ENCODE data around the gene YIPF6. TPM values are rescaled to one million over a fixed set of nuclear protein-coding genes. Genes with fewer than 3 reads are reported as not detected.

YIPF6 gene
- 14.7 and 31.1 TPM in 2 replicates for polyA plus RNA-seq (2011; rRNA removed)
- polyA minus RNA-seq (2011; rRNA and poly(A)+ RNA removed) = 8.0 and 10.9 TPM in 2 replicates

GRCh38 chrX:68498508-68499379 lies at the start of gene YIPF6:
TSS of gene YIPF6 (plus strand) at chrX:68499051. CDS start at chrX:68499067, 16 bp downstream.
- H3K36me3 ChIP-seq (ENCODE audit: control insufficient read depth, insufficient read depth, low read length) = no peaks in the 10 kb centered on the region
- H3K4me3 ChIP-seq (ENCODE audit: low read depth, low read length) = peak within 1 kb of the TSS; percentile 80
- ChIA-PET POLR2A (no interaction called here), CTCF (interaction anchor here (0.5 kb wide), 1 partner anchor 1348 kb away, joined by 3 read pairs; no protein-coding TSS in a partner anchor)
- no peaks in the 10 kb centered on the region for H3K27me3 ChIP-seq (ENCODE audit: control insufficient read depth, insufficient read depth, low read length)
- no peak for DNase-seq (ENCODE audit: low read depth)
- TF ChIP-seq CTCF (IDR thresholded peaks at IDR 0.05; ENCODE audit: insufficient read depth, low read depth, low read length) = no peak

GRCh38 chrX:68451720-68452119 lies 47.1 kb upstream of the YIPF6 start:
- H3K36me3 ChIP-seq (ENCODE audit: control insufficient read depth, insufficient read depth, low read length) = no peaks in the 10 kb centered on the region
- no peak for DNase-seq (ENCODE audit: low read depth)
- no peak overlapping the region for H3K4me3 ChIP-seq (ENCODE audit: low read depth, low read length)
- ChIA-PET CTCF (no interaction called here), POLR2A (no interaction called here)
- no peaks in the 10 kb centered on the region for H3K27me3 ChIP-seq (ENCODE audit: control insufficient read depth, insufficient read depth, low read length)
- no peak for TF ChIP-seq CTCF (IDR thresholded peaks at IDR 0.05; ENCODE audit: insufficient read depth, low read depth, low read length)

GRCh38 chrX:68454476-68455150 lies 44.2 kb upstream of the YIPF6 start:
- H3K4me3 ChIP-seq (ENCODE audit: low read depth, low read length) = no peak overlapping the region
- DNase-seq (ENCODE audit: low read depth) = no peak
- no peaks in the 10 kb centered on the region for H3K27me3 ChIP-seq (ENCODE audit: control insufficient read depth, insufficient read depth, low read length)
- POLR2A ChIA-PET = no interaction called here
- no peaks in the 10 kb centered on the region for H3K36me3 ChIP-seq (ENCODE audit: control insufficient read depth, insufficient read depth, low read length)
- CTCF ChIA-PET = no interaction called here
- no peak for TF ChIP-seq CTCF (IDR thresholded peaks at IDR 0.05; ENCODE audit: insufficient read depth, low read depth, low read length)

- Histone ChIP-seq H3K36me3 (ENCODE audit: control insufficient read depth, insufficient read depth, low read length) (no peaks in the 10 kb centered on the region), H3K27me3 (ENCODE audit: control insufficient read depth, insufficient read depth, low read length) (no peaks in the 10 kb centered on the region), H3K4me3 (ENCODE audit: low read depth, low read length) (no peak overlapping the region)
- DNase-seq (ENCODE audit: low read depth) = no peak
- ChIA-PET CTCF (interaction anchor here (0.7 kb wide), 1 partner anchor 281 kb away, joined by 3 read pairs; no protein-coding TSS in a partner anchor), POLR2A (no interaction called here)
- no peak for TF ChIP-seq CTCF (IDR thresholded peaks at IDR 0.05; ENCODE audit: insufficient read depth, low read depth, low read length)
These were observed 43.7 kb upstream of the YIPF6 start for GRCh38 chrX:68455151-68455510.

- ChIA-PET CTCF (no interaction called here), POLR2A (no interaction called here)
- Histone ChIP-seq H3K27me3 (ENCODE audit: control insufficient read depth, insufficient read depth, low read length) (no peaks in the 10 kb centered on the region), H3K36me3 (ENCODE audit: control insufficient read depth, insufficient read depth, low read length) (no peaks in the 10 kb centered on the region), H3K4me3 (ENCODE audit: low read depth, low read length) (no peak overlapping the region)
- no peak for TF ChIP-seq CTCF (IDR thresholded peaks at IDR 0.05; ENCODE audit: insufficient read depth, low read depth, low read length)
- no peak for DNase-seq (ENCODE audit: low read depth)
These were observed 37.8 kb upstream of the YIPF6 start for GRCh38 chrX:68461093-68461492.
